Sigmoid colon (tissue), 7 donors: Measurements from ENCODE around the gene DDX39A. TPM values are rescaled to one million over a fixed set of nuclear protein-coding genes. Genes with fewer than 3 reads are reported as not detected.

Experiments
- DNase-seq: peaks from one replicate; pipeline ENCODE4 v3.0.0-alpha.2; 2019
- H3K27ac ChIP-seq, 4 donors: fragments of 200-600 bp; sonication (generic); one replicate each; pipeline ENCODE4 v1.5.1; 2016 to 2019; ENCODE audit warnings: mild to moderate bottlenecking in 1 of 4
- H3K27me3 ChIP-seq, 3 donors: fragments of 200-600 bp; sonication (generic); one replicate each; pipeline ENCODE4 v1.5.1; 2019; ENCODE audit warnings: mild to moderate bottlenecking in 1 of 3
- H3K36me3 ChIP-seq, 4 donors: fragments of 200-600 bp; sonication (generic); one replicate each; pipeline ENCODE4 v1.5.1; 2016 to 2019
- H3K4me1 ChIP-seq, 4 donors: fragments of 200-600 bp; sonication (generic); one replicate each; pipeline ENCODE4 v1.5.1; 2017 to 2019
- H3K4me3 ChIP-seq, 4 donors: fragments of 200-600 bp; sonication (generic); one replicate each; pipeline ENCODE4 v1.5.1; 2017 to 2019; ENCODE audit warnings: mild to moderate bottlenecking in 2 of 4, moderate library complexity in 1 of 4
- H3K9me3 ChIP-seq, 4 donors: fragments of 200-600 bp in 3 of 4; sonication (generic) in 3 of 4; one replicate each; pipeline versions ENCODE4 v1.5.1 to v1.6.1; 2013 to 2019
- EP300 ChIP-seq, 4 donors: sonication (generic); formaldehyde crosslinking; IDR thresholded peaks; one replicate each; pipeline ENCODE4 v1.6.1; 2017; ENCODE audit warnings: antibody characterized with exemption in 4 of 4
- POLR2A ChIP-seq, 2 donors: fragments of 450-650 bp; IDR thresholded peaks; one replicate each; pipeline ENCODE4 v1.6.1; 2016; ENCODE audit warnings: antibody characterized with exemption in 2 of 2, mild to moderate bottlenecking in 2 of 2, moderate library complexity in 2 of 2
- POLR2AphosphoS5 ChIP-seq, 4 donors: sonication (generic); formaldehyde crosslinking; IDR thresholded peaks; one replicate each; pipeline ENCODE4 v1.6.1; 2017; ENCODE audit warnings: antibody characterized with exemption in 4 of 4
- WGBS, 2 donors: extraction: QIAGEN DNeasy Blood & Tissue Kit; methylation state at CpG; one replicate each; pipeline ENCODE4 v1.1.7; 2013; 5-methylcytosine and 5-hydroxymethylcytosine counted together
- intact Hi-C: fragments of 100-400 bp; cut with DNase I; formaldehyde crosslinking; loops from one replicate; pipeline ENCODE4 v1.15.1; 2023
- polyA plus RNA-seq, 3 donors: library from polyadenylated mRNA; stranded (reverse); fragments of 200-250 nt; gene quantifications; one replicate each; pipeline ENCODE4 v1.2.3, GENCODE V29; 2013
- total RNA-seq, 4 donors: library from RNA; depleted of rRNA; stranded (reverse); fragments of >200 nt; gene quantifications; one replicate each; pipeline ENCODE4 v1.1.0, GENCODE V29; 2016
- TF ChIP-seq, protein P1 (sequence below), 4 experiments: fragments of 450-650 bp in 3 of 4; fragments of 200-600 bp in 1 of 4; IDR thresholded peaks; one replicate each; pipeline ENCODE4 v1.5.1; 2016 to 2019; ENCODE audit warnings: antibody characterized with exemption in 4 of 4, mild to moderate bottlenecking in 3 of 4, moderate library complexity in 2 of 4
- donor health status: healthy with polysubstance abuse.
- donor health status: Bipolar disorder and iron deficiency.
- donor health status: healthy.

The DDX39A gene
- total and polyA plus RNA-seq, 7 donors, result 37.8 to 161 (median 43.6) TPM

DNA sequence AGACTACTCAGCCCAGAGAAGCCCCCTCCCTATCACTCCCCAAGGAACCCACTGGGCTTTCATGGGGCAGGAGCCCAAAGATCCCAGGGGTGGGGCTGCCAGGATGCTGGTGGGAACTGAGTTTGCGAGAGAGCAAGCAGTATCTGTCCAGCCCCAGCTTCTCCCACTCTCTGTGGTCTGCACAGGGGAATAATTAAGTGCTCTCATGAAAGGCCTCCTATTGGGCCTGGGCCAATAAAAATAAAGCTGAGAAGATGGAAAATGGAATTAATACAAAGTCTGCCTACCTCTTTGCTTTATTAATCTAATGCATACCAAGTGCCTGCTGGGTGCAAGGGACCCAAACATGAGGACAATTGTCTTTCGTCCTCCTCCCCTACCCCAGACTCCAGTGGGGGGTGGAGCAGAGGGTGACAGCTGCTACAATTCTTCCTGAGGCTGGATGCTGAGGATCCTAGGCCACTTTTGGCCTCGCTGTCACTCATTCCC lies 5.4 kb downstream of the DDX39A start:
- Histone ChIP-seq H3K9me3 (no peaks in the 10 kb centered on the region), H3K27ac (no peak overlapping the region), H3K27me3 (no peaks in the 10 kb centered on the region), H3K36me3 (peaks cover 36 to 45% (median 41%) of the 10 kb centered on the region in 4 donors), H3K4me1 (peaks cover 0 to 56% (median 43%) of the 10 kb centered on the region in 4 donors), H3K4me3 (no peak overlapping the region)
- WGBS, 2 donors, result 77 to 86% methylated on average over 3 of the region's 3 CpGs
- intact Hi-C loops, result no loop called here
- TF ChIP-seq POLR2AphosphoS5 (IDR thresholded peaks at IDR 0.05) (no peak), POLR2A (IDR thresholded peaks at IDR 0.05) (no peak), EP300 (IDR thresholded peaks at IDR 0.05) (no peak)
- TF ChIP-seq, protein P1, sequence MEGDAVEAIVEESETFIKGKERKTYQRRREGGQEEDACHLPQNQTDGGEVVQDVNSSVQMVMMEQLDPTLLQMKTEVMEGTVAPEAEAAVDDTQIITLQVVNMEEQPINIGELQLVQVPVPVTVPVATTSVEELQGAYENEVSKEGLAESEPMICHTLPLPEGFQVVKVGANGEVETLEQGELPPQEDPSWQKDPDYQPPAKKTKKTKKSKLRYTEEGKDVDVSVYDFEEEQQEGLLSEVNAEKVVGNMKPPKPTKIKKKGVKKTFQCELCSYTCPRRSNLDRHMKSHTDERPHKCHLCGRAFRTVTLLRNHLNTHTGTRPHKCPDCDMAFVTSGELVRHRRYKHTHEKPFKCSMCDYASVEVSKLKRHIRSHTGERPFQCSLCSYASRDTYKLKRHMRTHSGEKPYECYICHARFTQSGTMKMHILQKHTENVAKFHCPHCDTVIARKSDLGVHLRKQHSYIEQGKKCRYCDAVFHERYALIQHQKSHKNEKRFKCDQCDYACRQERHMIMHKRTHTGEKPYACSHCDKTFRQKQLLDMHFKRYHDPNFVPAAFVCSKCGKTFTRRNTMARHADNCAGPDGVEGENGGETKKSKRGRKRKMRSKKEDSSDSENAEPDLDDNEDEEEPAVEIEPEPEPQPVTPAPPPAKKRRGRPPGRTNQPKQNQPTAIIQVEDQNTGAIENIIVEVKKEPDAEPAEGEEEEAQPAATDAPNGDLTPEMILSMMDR (IDR thresholded peaks at IDR 0.05), result no peak
- DNase-seq, result no peak

DNA sequence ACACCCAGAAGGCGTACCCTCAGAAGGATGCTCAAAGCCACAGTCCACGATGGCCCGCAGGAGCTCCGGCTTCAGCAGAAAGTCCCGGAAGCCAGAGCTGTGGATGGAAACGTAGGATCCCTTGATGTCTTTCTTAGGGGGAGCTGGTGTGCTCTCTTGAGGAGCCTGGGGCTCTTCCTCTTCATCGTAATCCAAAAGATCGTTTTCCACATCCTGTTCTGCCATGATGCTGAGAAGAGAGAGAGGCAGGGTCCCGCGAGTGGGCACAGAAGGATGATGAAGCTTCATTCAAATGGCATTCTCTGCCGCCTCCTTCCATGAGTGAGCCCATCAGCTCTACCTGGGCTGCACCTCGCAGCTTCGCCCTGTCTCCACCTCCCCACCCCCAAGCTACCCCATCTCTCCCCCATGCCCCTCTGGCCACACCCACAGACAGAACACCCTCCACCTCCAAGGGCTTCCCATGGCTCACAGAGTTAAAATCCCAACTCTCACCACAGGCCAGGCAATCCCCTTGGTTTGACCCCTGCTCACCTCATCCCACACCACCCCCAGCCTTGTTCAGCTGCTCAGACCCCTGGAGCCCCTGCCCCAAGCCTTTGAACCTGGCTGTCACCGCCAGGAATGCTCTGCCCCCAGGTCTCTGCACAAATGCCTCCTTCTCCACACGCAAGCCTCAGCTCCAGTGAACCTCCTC lies 6.0 kb downstream of the DDX39A start:
- WGBS, 2 donors, result 86 to 89% methylated on average over 15 of the region's 15 CpGs
- DNase-seq, result no peak

DNA sequence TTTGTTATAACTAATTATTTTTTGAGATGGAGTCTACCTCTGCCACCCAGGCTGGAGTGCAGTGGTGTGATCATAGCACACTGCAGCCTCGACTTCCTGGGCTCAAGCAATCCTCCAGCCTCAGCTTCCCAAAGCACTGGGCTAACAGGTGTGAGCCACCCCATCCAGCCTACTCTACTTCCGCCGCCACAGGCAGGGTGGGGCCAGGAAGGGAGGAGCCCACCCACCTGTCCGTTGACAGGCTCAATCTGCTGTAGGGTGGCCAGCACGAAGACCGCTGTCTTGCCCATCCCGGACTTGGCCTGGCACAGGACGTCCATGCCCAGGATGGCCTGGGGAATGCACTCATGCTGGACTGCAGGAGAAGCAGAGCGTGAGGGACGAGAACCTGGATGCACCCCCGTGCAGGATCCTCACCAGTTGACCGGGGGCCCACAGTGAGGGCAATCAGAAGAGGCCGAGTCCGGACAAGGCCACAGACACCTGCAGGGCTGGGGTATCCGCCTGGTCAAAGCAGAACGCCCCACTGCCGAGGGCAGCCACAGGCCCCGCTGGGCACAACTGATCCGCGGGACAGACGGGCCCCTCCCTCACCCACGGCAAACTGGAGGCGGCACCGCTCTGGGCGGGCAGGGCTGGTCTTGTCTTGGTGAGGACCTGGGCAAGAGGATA lies 6.7 kb downstream of the DDX39A start:
- intact Hi-C loops, result no loop called here
- TF ChIP-seq POLR2AphosphoS5 (IDR thresholded peaks at IDR 0.05), result no peak
- TF ChIP-seq, protein P1 (IDR thresholded peaks at IDR 0.05), result no peak
- no peak for TF ChIP-seq EP300 (IDR thresholded peaks at IDR 0.05)
- no peak for TF ChIP-seq POLR2A (IDR thresholded peaks at IDR 0.05)
- no peak for DNase-seq
- Histone ChIP-seq H3K27ac (no peak overlapping the region), H3K36me3 (peaks cover 49 to 58% (median 53%) of the 10 kb centered on the region in 4 donors), H3K9me3 (no peaks in the 10 kb centered on the region), H3K27me3 (no peaks in the 10 kb centered on the region), H3K4me3 (no peak overlapping the region), H3K4me1 (peaks cover 0 to 43% (median 33%) of the 10 kb centered on the region in 4 donors)
- WGBS, 2 donors, result 77 to 88% methylated on average over 25 of the region's 25 CpGs

More for the DNA sequence above, 6.0 kb downstream of the DDX39A start:
- H3K4me3 ChIP-seq, result no peak overlapping the region
- H3K9me3 ChIP-seq, result no peaks in the 10 kb centered on the region
- no peak overlapping the region for H3K27ac ChIP-seq
- intact Hi-C loops, result no loop called here
- TF ChIP-seq POLR2AphosphoS5 (IDR thresholded peaks at IDR 0.05), result no peak
- H3K4me1 ChIP-seq, result peaks cover 0 to 50% (median 40%) of the 10 kb centered on the region in 4 donors
- H3K27me3 ChIP-seq, result no peaks in the 10 kb centered on the region
- H3K36me3 ChIP-seq, result peaks cover 42 to 51% (median 46%) of the 10 kb centered on the region in 4 donors

DNA sequence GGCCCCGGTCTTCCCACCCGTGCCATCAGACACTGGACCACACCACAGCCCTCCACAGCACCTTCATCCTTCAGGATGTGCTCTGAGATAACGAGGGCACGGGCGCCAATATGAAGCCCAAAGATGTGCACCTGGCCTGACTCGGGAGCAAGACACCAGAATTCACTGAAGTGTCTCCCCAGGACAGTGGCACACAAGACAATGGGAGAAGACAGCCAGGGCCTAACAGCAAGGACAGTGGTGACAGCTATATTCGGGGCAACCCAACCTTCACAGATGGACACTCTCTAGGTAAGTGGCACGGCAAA lies 7.2 kb downstream of the DDX39A start:
- 90 to 91% methylated on average over 8 of the region's 8 CpGs for WGBS, 2 donors
- Histone ChIP-seq H3K27ac (no peak overlapping the region), H3K36me3 (peaks cover 50 to 63% (median 59%) of the 10 kb centered on the region in 4 donors), H3K4me3 (no peak overlapping the region), H3K4me1 (peaks cover 0 to 38% (median 28%) of the 10 kb centered on the region in 4 donors), H3K27me3 (no peaks in the 10 kb centered on the region), H3K9me3 (no peaks in the 10 kb centered on the region)
- no peak for DNase-seq
- TF ChIP-seq POLR2A (IDR thresholded peaks at IDR 0.05), result no peak
- no peak for TF ChIP-seq EP300 (IDR thresholded peaks at IDR 0.05)
- TF ChIP-seq, protein P1 (IDR thresholded peaks at IDR 0.05), result no peak
- TF ChIP-seq POLR2AphosphoS5 (IDR thresholded peaks at IDR 0.05), result no peak
- intact Hi-C loops, result no loop called here

DNA sequence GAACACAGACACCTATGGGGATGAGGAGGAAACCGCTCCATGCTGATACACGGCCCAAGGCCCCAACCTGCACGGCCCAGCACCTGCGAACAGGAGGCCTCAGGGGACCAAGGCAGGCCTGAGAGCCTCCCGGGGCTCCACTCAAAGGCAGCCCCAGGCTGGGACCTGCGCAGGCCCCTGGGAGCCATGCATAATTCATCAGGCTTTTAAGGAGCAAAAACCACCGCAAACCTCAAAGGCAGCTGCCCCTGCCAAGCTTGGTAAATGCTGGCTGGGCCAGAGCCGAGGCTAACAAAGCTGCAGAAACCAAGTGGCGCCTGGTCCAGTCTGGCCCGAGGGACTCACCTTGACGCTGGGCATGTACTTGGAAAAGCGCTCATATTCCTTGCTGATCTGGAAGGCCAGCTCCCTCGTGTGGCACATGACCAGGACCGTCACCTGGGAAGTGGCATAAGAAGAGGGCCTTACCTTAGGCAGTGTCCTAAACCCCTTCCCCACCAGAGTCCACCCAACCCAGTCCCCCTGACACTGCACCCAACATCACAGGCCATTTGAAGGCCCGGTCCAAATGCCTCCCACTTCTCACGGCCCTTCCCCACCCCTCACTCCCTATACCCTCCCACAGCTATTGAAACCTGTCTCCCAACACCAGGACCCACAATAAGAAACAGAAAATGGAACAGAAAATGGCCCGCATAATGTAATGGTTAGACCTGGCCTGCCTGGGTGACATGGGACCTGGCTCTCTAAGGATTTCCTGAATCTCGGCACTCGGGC lies 7.8 kb downstream of the DDX39A start:
- Histone ChIP-seq H3K9me3 (no peaks in the 10 kb centered on the region), H3K27ac (no peak overlapping the region), H3K36me3 (peaks cover 53 to 69% (median 63%) of the 10 kb centered on the region in 4 donors), H3K4me3 (no peak overlapping the region), H3K4me1 (peaks cover 0 to 38% (median 27%) of the 10 kb centered on the region in 4 donors), H3K27me3 (no peaks in the 10 kb centered on the region)
- TF ChIP-seq, protein P1 (IDR thresholded peaks at IDR 0.05), result no peak
- TF ChIP-seq EP300 (IDR thresholded peaks at IDR 0.05) (no peak), POLR2AphosphoS5 (IDR thresholded peaks at IDR 0.05) (no peak), POLR2A (IDR thresholded peaks at IDR 0.05) (no peak)
- intact Hi-C loops, result no loop called here
- WGBS, 2 donors, result 89% methylated on average over 19 of the region's 19 CpGs
- no peak for DNase-seq
